GM12872 (cell line): ENCODE results near the gene ATE1.

Source experiments
- CTCF ChIP-seq: IDR thresholded peaks from 3 replicates; pipeline ENCODE4 v1.5.1; 2011; ENCODE audit warnings: low read depth, mild to moderate bottlenecking, low read length, moderate library complexity; ENCODE audit not compliant: insufficient read depth

ATE1 gene

GRCh38 chr10:121844537-121844936 lies 83.3 kb downstream of the ATE1 start:
- TF ChIP-seq CTCF = no peak

GRCh38 chr10:121843379-121843778 lies 84.5 kb downstream of the ATE1 start:
- TF ChIP-seq CTCF = no peak

GRCh38 chr10:121841862-121842261 lies 86.0 kb downstream of the ATE1 start:
- no peak for TF ChIP-seq CTCF

- no peak for TF ChIP-seq CTCF
These were observed 88.9 kb downstream of the ATE1 start for GRCh38 chr10:121838931-121839330.

GRCh38 chr10:121838149-121838548 lies 89.7 kb downstream of the ATE1 start:
- no peak for TF ChIP-seq CTCF

- no peak for TF ChIP-seq CTCF
These were observed 91.7 kb downstream of the ATE1 start for GRCh38 chr10:121836171-121836570.

- no peak for TF ChIP-seq CTCF
These were observed 92.5 kb downstream of the ATE1 start for GRCh38 chr10:121835376-121835775.

GRCh38 chr10:121834757-121835156 lies 93.1 kb downstream of the ATE1 start:
- no peak for TF ChIP-seq CTCF
